MM.1S (cell line): ENCODE data around the gene STXBP6.

Experiments
- DNase-seq: peaks from one replicate; pipeline ENCODE4 v3.0.0-alpha.2; 2015
- H2AFZ ChIP-seq: fragments of 300-600 bp; sonication (generic); 2 replicates; pipeline ENCODE4 v1.6.0; 2016; ENCODE audit warnings: antibody characterized with exemption, low read length
- H3F3A ChIP-seq: fragments of 300-600 bp; sonication (generic); 2 replicates; pipeline ENCODE4 v1.6.1; 2016; ENCODE audit warnings: mild to moderate bottlenecking, antibody characterized with exemption, low read length, moderate library complexity, mixed read lengths; ENCODE audit not compliant: insufficient read depth
- H3K27ac ChIP-seq: fragments of 300-600 bp; sonication (generic); 2 replicates; pipeline ENCODE4 v1.5.1; 2016; ENCODE audit warnings: mild to moderate bottlenecking, low read length
- H3K27me3 ChIP-seq: fragments of 300-600 bp; sonication (generic); replicated peaks from 2 replicates; pipeline ENCODE4 v1.6.0; 2016; ENCODE audit warnings: low read length; ENCODE audit not compliant: insufficient read depth
- H3K36me3 ChIP-seq: fragments of 300-600 bp; sonication (generic); replicated peaks from 2 replicates; pipeline ENCODE4 v1.6.1; 2016; ENCODE audit warnings: mild to moderate bottlenecking, low read length, mixed read lengths; ENCODE audit not compliant: insufficient read depth
- H3K4me1 ChIP-seq: fragments of 300-600 bp; sonication (generic); 2 replicates; pipeline ENCODE4 v1.6.1; 2016; ENCODE audit warnings: low read length, mixed read lengths
- H3K4me2 ChIP-seq: fragments of 300-600 bp; sonication (generic); 2 replicates; pipeline ENCODE4 v1.6.0; 2016; ENCODE audit warnings: low read depth, low read length
- H3K4me3 ChIP-seq: fragments of 300-600 bp; sonication (generic); 2 replicates; pipeline ENCODE4 v1.5.1; 2016; ENCODE audit warnings: low read length, mixed read lengths
- H3K79me2 ChIP-seq: fragments of 300-600 bp; sonication (generic); 2 replicates; pipeline ENCODE4 v1.6.1; 2016; ENCODE audit warnings: mixed run types, low read length, mixed read lengths
- H3K9ac ChIP-seq: fragments of 300-600 bp; sonication (generic); 2 replicates; pipeline ENCODE4 v1.6.1; 2016; ENCODE audit warnings: low read length, mixed read lengths
- H3K9me2 ChIP-seq: fragments of 300-600 bp; sonication (generic); replicated peaks from 2 replicates; pipeline ENCODE4 v1.6.1; 2016; ENCODE audit warnings: mild to moderate bottlenecking, low read length, mixed read lengths; ENCODE audit not compliant: insufficient read depth
- H3K9me3 ChIP-seq: fragments of 300-600 bp; sonication (generic); replicated peaks from 2 replicates; pipeline ENCODE4 v1.6.1; 2016; ENCODE audit warnings: mild to moderate bottlenecking, low read length, mixed read lengths; ENCODE audit not compliant: insufficient read depth
- H4K20me1 ChIP-seq: fragments of 300-600 bp; sonication (generic); 2 replicates; pipeline ENCODE4 v1.6.1; 2016; ENCODE audit warnings: mild to moderate bottlenecking, low read length, moderate library complexity, mixed read lengths; ENCODE audit not compliant: insufficient read depth
- CTCF ChIP-seq: fragments of 300-600 bp; sonication (generic); IDR thresholded peaks from 2 replicates; pipeline ENCODE4 v1.5.1; 2016; ENCODE audit warnings: antibody characterized with exemption, low read length, mixed read lengths
- EZH2 ChIP-seq: fragments of 300-600 bp; sonication (generic); optimal IDR thresholded peaks from 2 replicates; pipeline ENCODE3; 2017; ENCODE audit warnings: low read depth, mild to moderate bottlenecking, antibody characterized with exemption, low read length, mixed read lengths
- EZH2phosphoT487 ChIP-seq: fragments of 300-600 bp; sonication (generic); IDR thresholded peaks from 2 replicates; pipeline ENCODE4 v1.6.1; 2018; ENCODE audit warnings: antibody characterized with exemption, low read length

STXBP6 gene

DNA sequence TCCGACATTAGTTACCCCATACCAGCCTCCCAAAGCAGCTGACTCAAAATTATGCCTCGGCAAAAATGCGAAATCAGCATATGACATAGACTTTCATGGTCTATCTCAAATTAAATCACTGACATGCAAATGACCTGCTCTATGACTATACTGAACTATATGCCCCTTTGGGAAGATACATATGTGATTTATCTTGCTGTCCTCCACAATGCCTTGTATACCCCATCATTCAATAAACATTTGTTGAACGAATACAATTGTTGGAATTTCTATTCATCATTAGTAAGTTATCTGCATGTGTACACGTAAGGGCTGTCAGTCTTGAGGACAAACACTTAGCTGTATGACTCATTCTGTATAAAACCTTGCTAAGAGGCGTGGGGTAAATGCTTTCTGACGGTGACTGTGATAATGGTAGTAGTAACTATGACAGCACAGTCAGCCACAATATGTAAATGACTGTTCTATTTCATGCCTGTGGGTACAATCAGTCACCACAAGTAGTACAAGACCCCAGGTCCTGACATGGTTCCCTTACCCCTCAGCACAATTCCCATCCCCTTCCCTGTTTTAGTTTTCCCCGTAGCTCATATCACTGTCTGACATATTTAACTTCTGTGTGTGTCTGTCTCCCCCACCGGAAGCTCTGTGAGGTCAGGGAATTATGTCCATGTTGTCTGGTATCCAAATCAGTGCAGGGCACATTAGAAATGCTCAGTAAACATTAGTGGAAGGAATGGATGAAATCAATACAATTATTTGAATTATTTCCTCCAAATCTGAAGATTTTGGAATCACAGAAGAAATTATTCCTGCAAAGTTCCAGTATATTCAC is 42.8 kb downstream of the STXBP6 start:
- TF ChIP-seq EZH2 (no peak), EZH2phosphoT487 (no peak), CTCF (no peak)
- Histone ChIP-seq H3F3A (no peaks in the 10 kb centered on the region), H3K36me3 (no peaks in the 10 kb centered on the region), H3K27ac (no peak overlapping the region), H4K20me1 (no peaks in the 10 kb centered on the region), H3K4me3 (no peak overlapping the region), H3K9me2 (no peaks in the 10 kb centered on the region), H3K9ac (no peak overlapping the region), H3K79me2 (no peaks in the 10 kb centered on the region), H3K27me3 (no peaks in the 10 kb centered on the region), H2AFZ (no peak overlapping the region), H3K9me3 (no peaks in the 10 kb centered on the region), H3K4me1 (no peaks in the 10 kb centered on the region), H3K4me2 (no peak overlapping the region)
- no peak for DNase-seq

DNA sequence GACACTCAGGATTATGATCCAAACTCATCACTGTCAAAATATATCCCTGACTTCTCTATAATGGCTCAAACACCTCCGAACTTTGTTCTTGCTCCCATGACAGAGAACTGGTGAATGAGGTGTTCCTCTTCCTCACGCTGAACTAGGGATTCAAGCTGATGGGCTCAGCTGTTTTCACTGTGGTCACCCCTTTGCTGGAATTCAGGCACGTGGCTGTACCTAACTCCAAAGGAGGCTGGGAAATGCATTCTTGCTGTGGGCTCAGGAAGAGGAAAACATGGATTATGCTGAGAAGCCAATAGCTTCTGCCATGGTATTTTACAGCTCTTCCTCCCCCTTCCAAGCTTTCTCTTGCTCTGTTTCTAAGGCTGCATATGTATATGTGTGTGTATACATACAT is 43.9 kb downstream of the STXBP6 start:
- Histone ChIP-seq H3K4me3 (no peak overlapping the region), H2AFZ (no peak overlapping the region), H3K27ac (no peak overlapping the region), H3K9ac (no peak overlapping the region), H3K79me2 (no peaks in the 10 kb centered on the region), H3K4me1 (no peaks in the 10 kb centered on the region), H3K4me2 (no peak overlapping the region), H3F3A (no peaks in the 10 kb centered on the region), H3K27me3 (no peaks in the 10 kb centered on the region), H3K36me3 (no peaks in the 10 kb centered on the region), H3K9me2 (no peaks in the 10 kb centered on the region), H4K20me1 (no peaks in the 10 kb centered on the region), H3K9me3 (no peaks in the 10 kb centered on the region)
- DNase-seq, result no peak
- TF ChIP-seq CTCF, result no peak
- no peak for TF ChIP-seq EZH2phosphoT487
- no peak for TF ChIP-seq EZH2

DNA sequence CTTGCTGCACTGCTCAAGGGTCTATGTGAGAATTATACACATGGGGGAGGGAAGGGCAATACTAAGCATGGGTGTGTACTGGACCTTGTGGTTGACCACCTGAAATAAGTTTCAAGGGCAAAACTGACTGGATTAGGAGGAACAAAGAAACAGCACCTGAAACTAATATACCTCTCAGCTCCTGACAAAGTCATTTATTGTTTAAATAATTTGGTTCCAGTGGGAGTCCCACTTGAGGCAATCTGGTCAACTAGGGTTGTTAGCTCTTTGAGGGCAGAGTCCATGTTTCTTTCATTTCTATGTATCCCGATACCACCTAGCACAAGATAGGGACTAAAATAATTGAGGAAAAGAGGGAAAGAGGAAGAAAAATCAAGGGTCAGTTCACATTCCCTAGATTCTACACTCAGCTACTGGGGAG is 45.5 kb downstream of the STXBP6 start:
- Histone ChIP-seq H4K20me1 (no peaks in the 10 kb centered on the region), H3K9me3 (no peaks in the 10 kb centered on the region), H3K4me3 (no peak overlapping the region), H3K4me2 (no peak overlapping the region), H3F3A (no peaks in the 10 kb centered on the region), H3K9me2 (no peaks in the 10 kb centered on the region), H3K36me3 (no peaks in the 10 kb centered on the region), H3K4me1 (no peaks in the 10 kb centered on the region), H2AFZ (no peak overlapping the region), H3K27me3 (no peaks in the 10 kb centered on the region), H3K9ac (no peak overlapping the region), H3K79me2 (no peaks in the 10 kb centered on the region), H3K27ac (no peak overlapping the region)
- no peak for DNase-seq
- TF ChIP-seq CTCF (no peak), EZH2phosphoT487 (no peak), EZH2 (no peak)
